Natural killer cell (primary cell): Measurements from ENCODE around the gene EHBP1L1. TPM values are rescaled to one million over a fixed set of nuclear protein-coding genes. Genes with fewer than 3 reads are reported as not detected.

Experiments
- ATAC-seq, 3 donors: fragments of 150-1000 bp in 2 of 3; fragments of 200-7000 bp in 1 of 3; cut with Tn5 transposase; 1 replicate in 1 of 3; 2 replicates in 2 of 3; pipeline ENCODE4 v1.10.0; 2021; ENCODE audit warnings: mild to moderate bottlenecking in 2 of 3, moderate library complexity in 2 of 3
- DNase-seq, 2 donors: peaks; one replicate each; pipeline versions ENCODE4 v3.0.0 to v3.0.0-alpha.2; 2013 to 2021; ENCODE audit warnings: mixed read lengths in 1 of 2
- H3K27ac ChIP-seq: one replicate; pipeline ENCODE4 v1.5.1; 2013; ENCODE audit warnings: mild to moderate bottlenecking, low read length
- H3K27me3 ChIP-seq: one replicate; pipeline ENCODE4 v1.6.1; 2013; ENCODE audit warnings: low read length; ENCODE audit not compliant: control insufficient read depth, insufficient read depth
- H3K36me3 ChIP-seq: one replicate; pipeline ENCODE4 v1.6.1; 2013; ENCODE audit warnings: low read length; ENCODE audit not compliant: control insufficient read depth, insufficient read depth
- H3K4me1 ChIP-seq: one replicate; pipeline ENCODE4 v1.6.1; 2013; ENCODE audit warnings: low read length; ENCODE audit not compliant: control insufficient read depth, insufficient read depth
- H3K4me3 ChIP-seq: one replicate; pipeline ENCODE4 v1.5.1; 2013; ENCODE audit warnings: low read length
- H3K9me3 ChIP-seq: one replicate; pipeline ENCODE4 v1.6.1; 2013; ENCODE audit warnings: low read length; ENCODE audit not compliant: control insufficient read depth, insufficient read depth
- H3K27ac Mint-ChIP-seq, 2 donors: one replicate each; pipeline ENCODE4 v1.8.0; 2022; ENCODE audit warnings: mild to moderate bottlenecking in 2 of 2, mixed read lengths in 2 of 2, moderate library complexity in 1 of 2
- H3K27me3 Mint-ChIP-seq, 2 donors: one replicate each; pipeline ENCODE4 v1.8.0; 2022; ENCODE audit warnings: low read depth in 2 of 2, mixed read lengths in 2 of 2
- H3K36me3 Mint-ChIP-seq: one replicate; pipeline ENCODE4 v1.8.0; 2022; ENCODE audit warnings: mixed read lengths
- H3K4me1 Mint-ChIP-seq, 2 donors: one replicate each; pipeline ENCODE4 v1.8.0; 2022; ENCODE audit warnings: mixed read lengths in 2 of 2
- H3K4me3 Mint-ChIP-seq: one replicate; pipeline ENCODE4 v1.8.0; 2022; ENCODE audit warnings: mild to moderate bottlenecking, moderate library complexity, mixed read lengths
- H3K9me3 Mint-ChIP-seq, 2 donors: one replicate each; pipeline ENCODE4 v1.8.0; 2022; ENCODE audit warnings: mixed read lengths in 2 of 2
- CTCF ChIP-seq: fragments of 200-600 bp; IDR thresholded peaks from one replicate; pipeline ENCODE4 v1.8.0; 2022; ENCODE audit warnings: antibody characterized with exemption
- WGBS: methylation state at CpG from one replicate; pipeline ENCODE4 v1.1.7; 2013; ENCODE audit warnings: missing lambda C conversion rate; ENCODE audit not compliant: insufficient coverage; 5-methylcytosine and 5-hydroxymethylcytosine counted together
- intact Hi-C: fragments of 100-400 bp; cut with micrococcal nuclease; formaldehyde crosslinking; loops from one replicate; pipeline ENCODE4 v1.14.2; 2022
- total RNA-seq, 4 donors: library from RNA; stranded (reverse); fragments of 120-200 nt in 1 of 4; gene quantifications; one replicate each; pipeline versions ENCODE4 v1.2.3 to v1.2.4, GENCODE V29; 2013 to 2022

Gene EHBP1L1
- total RNA-seq, 3 donors from 2014 or later (not counting 1 experiment from before 2014, with no cell fraction given) = 129 to 137 (median 135) TPM

GRCh38 chr11:65585396-65586246 is 9.8 kb downstream of the EHBP1L1 start:
- ATAC-seq (no peak), DNase-seq (no peak)
- H3K27ac Mint-ChIP-seq = peak overlapping the region; percentile 52 to 60
- Histone ChIP-seq H3K9me3 (no peaks in the 10 kb centered on the region), H3K4me1 (peaks cover 40% of the 10 kb centered on the region), H3K27ac (no peak overlapping the region), H3K36me3 (peaks cover 47% of the 10 kb centered on the region), H3K27me3 (no peaks in the 10 kb centered on the region), H3K4me3 (no peak overlapping the region)
- no peaks in the 10 kb centered on the region for H3K36me3 Mint-ChIP-seq
- no peak for TF ChIP-seq CTCF
- intact Hi-C loops = loop anchor here (10.0 kb wide), 1 partner anchor 221 kb away; no protein-coding TSS in a partner anchor
- no peaks in the 10 kb centered on the region for H3K27me3 Mint-ChIP-seq
- peaks cover 29 to 55% of the 10 kb centered on the region in 2 donors for H3K4me1 Mint-ChIP-seq
- 95% methylated on average over 50 of the region's 51 CpGs for WGBS
- no peak overlapping the region for H3K4me3 Mint-ChIP-seq
- no peaks in the 10 kb centered on the region for H3K9me3 Mint-ChIP-seq

GRCh38 chr11:65586247-65586630 is 10.4 kb downstream of the EHBP1L1 start:
- Histone ChIP-seq H3K4me1 (peaks cover 40% of the 10 kb centered on the region), H3K9me3 (no peaks in the 10 kb centered on the region), H3K27me3 (no peaks in the 10 kb centered on the region), H3K4me3 (no peak overlapping the region), H3K27ac (no peak overlapping the region), H3K36me3 (peaks cover 43% of the 10 kb centered on the region)
- no peaks in the 10 kb centered on the region for H3K9me3 Mint-ChIP-seq
- H3K4me1 Mint-ChIP-seq = peaks cover 29 to 55% of the 10 kb centered on the region in 2 donors
- DNase-seq (no peak), ATAC-seq (no peak)
- H3K27me3 Mint-ChIP-seq = no peaks in the 10 kb centered on the region
- WGBS = 92% methylated on average over 4 of the region's 4 CpGs
- intact Hi-C loops = loop anchor here (10.0 kb wide), 1 partner anchor 221 kb away; no protein-coding TSS in a partner anchor
- H3K4me3 Mint-ChIP-seq = no peak overlapping the region
- H3K36me3 Mint-ChIP-seq = no peaks in the 10 kb centered on the region
- H3K27ac Mint-ChIP-seq = peak overlapping the region; percentile 52 to 60
- TF ChIP-seq CTCF = no peak

GRCh38 chr11:65586676-65587075 is 10.8 kb downstream of the EHBP1L1 start:
- H3K36me3 Mint-ChIP-seq = no peaks in the 10 kb centered on the region
- Histone ChIP-seq H3K27me3 (no peaks in the 10 kb centered on the region), H3K36me3 (peaks cover 41% of the 10 kb centered on the region), H3K27ac (no peak overlapping the region), H3K4me1 (peaks cover 40% of the 10 kb centered on the region), H3K4me3 (no peak overlapping the region), H3K9me3 (no peaks in the 10 kb centered on the region)
- no peaks in the 10 kb centered on the region for H3K9me3 Mint-ChIP-seq
- 100% methylated on average over 2 of the region's 2 CpGs for WGBS
- H3K4me3 Mint-ChIP-seq = no peak overlapping the region
- peak overlapping the region; percentile 52 to 60 for H3K27ac Mint-ChIP-seq
- H3K4me1 Mint-ChIP-seq = peaks cover 29 to 54% of the 10 kb centered on the region in 2 donors
- no peak for DNase-seq
- intact Hi-C loops = loop anchor here (10.0 kb wide), 1 partner anchor 222 kb away; no protein-coding TSS in a partner anchor
- no peak for TF ChIP-seq CTCF
- ATAC-seq = no peak
- no peaks in the 10 kb centered on the region for H3K27me3 Mint-ChIP-seq
